GM23338 (cell line): ENCODE data around the gene KRTAP23-1. TPM values are rescaled to one million over a fixed set of nuclear protein-coding genes. Genes with fewer than 3 reads are reported as not detected.

Experiments
- CREB1 ChIP-seq: fragments of 250-450 bp; sonication (Bioruptor Pico); IDR thresholded peaks from 2 replicates; pipeline ENCODE4 v1.5.0; 2020; ENCODE audit warnings: low read depth, mild to moderate bottlenecking, moderate library complexity
- ETS1 ChIP-seq: IDR thresholded peaks from 2 replicates; pipeline ENCODE4 v1.6.1; 2016; ENCODE audit warnings: antibody characterized with exemption
- EZH2 ChIP-seq: fragments of 200-600 bp; sonication (generic); IDR thresholded peaks from one replicate; pipeline ENCODE4 v1.8.0; 2017; ENCODE audit warnings: antibody characterized with exemption, mild to moderate bottlenecking, low read depth; ENCODE audit not compliant: unreplicated experiment
- EZH2phosphoT487 ChIP-seq: fragments of 200-600 bp; sonication (generic); IDR thresholded peaks from one replicate; pipeline ENCODE4 v1.8.1; 2018; ENCODE audit warnings: antibody characterized with exemption; ENCODE audit not compliant: unreplicated experiment
- JUNB ChIP-seq: IDR thresholded peaks from one replicate; pipeline ENCODE4 v1.6.1; 2016; ENCODE audit warnings: antibody characterized with exemption; ENCODE audit not compliant: unreplicated experiment
- NANOG ChIP-seq: IDR thresholded peaks from 2 replicates; pipeline ENCODE4 v1.6.1; 2016; ENCODE audit warnings: antibody characterized with exemption, borderline replicate concordance
- POLR2AphosphoS5 ChIP-seq: IDR thresholded peaks from 2 replicates; pipeline ENCODE4 v1.6.1; 2016; ENCODE audit warnings: antibody characterized with exemption, low read depth
- STAT1 ChIP-seq: IDR thresholded peaks from one replicate; pipeline ENCODE4 v1.6.1; 2016; ENCODE audit warnings: antibody characterized with exemption; ENCODE audit not compliant: unreplicated experiment
- ZNF114 ChIP-seq: fragments of 250-450 bp; sonication (Bioruptor Pico); IDR thresholded peaks from 2 replicates; pipeline ENCODE4 v1.5.0; 2020; ENCODE audit warnings: mild to moderate bottlenecking, moderate library complexity
- ZNF331 ChIP-seq: fragments of 250-450 bp; sonication (Bioruptor Pico); IDR thresholded peaks from 2 replicates; pipeline ENCODE4 v1.5.0; 2020; ENCODE audit warnings: low read depth, mild to moderate bottlenecking, moderate library complexity
- ZNF462 ChIP-seq: fragments of 250-450 bp; sonication (Bioruptor Pico); IDR thresholded peaks from 2 replicates; pipeline ENCODE4 v1.5.0; 2020; ENCODE audit warnings: mild to moderate bottlenecking, moderate library complexity
- polyA plus RNA-seq: library from polyadenylated mRNA; unstranded; fragments of >200 nt; fragmentation: Nextera tagmentation; extraction: Ambion mirVana; gene quantifications from 2 replicates; pipeline ENCODE4 v1.2.1, GENCODE V29; 2016
- total RNA-seq: library from RNA; depleted of rRNA; stranded (reverse); fragments of >200 nt; shearing (Covaris generic); gene quantifications from 2 replicates; pipeline ENCODE4 v1.2.3, GENCODE V29; 2014
- TF ChIP-seq, protein P1 (sequence below): IDR thresholded peaks from one replicate; pipeline ENCODE4 v1.6.1; 2018; ENCODE audit warnings: antibody characterized with exemption; ENCODE audit not compliant: unreplicated experiment

The KRTAP23-1 gene
- total and polyA plus RNA-seq, 2 experiments from 2014 or later = not detected

DNA sequence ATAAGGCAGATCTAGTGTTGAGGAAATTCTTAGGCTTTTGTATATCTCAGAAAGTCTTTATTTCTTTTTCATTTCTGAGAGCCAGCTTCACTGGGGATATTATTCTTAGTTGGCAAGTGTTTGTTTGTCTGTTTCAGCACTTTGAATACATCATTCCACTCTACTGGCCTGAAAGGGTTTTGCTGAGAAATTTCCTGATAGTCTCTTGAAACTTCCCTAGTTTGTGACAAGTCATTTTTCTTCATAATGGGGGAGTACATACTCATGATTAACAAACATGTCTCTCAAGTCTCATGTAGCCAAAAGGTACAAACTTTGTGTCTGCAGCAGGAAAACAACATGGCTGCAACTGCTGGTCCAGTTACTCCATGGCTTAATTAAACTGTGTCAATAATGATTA is 22.0 kb downstream of the KRTAP23-1 start (continued):
- TF ChIP-seq ZNF462 (CRISPR knock-in tag) (no peak), EZH2 (no peak), ZNF114 (CRISPR knock-in tag) (no peak), ETS1 (no peak), POLR2AphosphoS5 (no peak), NANOG (no peak), STAT1 (no peak), JUNB (no peak), ZNF331 (CRISPR knock-in tag) (no peak), CREB1 (no peak), EZH2phosphoT487 (no peak)
- TF ChIP-seq, protein P1, sequence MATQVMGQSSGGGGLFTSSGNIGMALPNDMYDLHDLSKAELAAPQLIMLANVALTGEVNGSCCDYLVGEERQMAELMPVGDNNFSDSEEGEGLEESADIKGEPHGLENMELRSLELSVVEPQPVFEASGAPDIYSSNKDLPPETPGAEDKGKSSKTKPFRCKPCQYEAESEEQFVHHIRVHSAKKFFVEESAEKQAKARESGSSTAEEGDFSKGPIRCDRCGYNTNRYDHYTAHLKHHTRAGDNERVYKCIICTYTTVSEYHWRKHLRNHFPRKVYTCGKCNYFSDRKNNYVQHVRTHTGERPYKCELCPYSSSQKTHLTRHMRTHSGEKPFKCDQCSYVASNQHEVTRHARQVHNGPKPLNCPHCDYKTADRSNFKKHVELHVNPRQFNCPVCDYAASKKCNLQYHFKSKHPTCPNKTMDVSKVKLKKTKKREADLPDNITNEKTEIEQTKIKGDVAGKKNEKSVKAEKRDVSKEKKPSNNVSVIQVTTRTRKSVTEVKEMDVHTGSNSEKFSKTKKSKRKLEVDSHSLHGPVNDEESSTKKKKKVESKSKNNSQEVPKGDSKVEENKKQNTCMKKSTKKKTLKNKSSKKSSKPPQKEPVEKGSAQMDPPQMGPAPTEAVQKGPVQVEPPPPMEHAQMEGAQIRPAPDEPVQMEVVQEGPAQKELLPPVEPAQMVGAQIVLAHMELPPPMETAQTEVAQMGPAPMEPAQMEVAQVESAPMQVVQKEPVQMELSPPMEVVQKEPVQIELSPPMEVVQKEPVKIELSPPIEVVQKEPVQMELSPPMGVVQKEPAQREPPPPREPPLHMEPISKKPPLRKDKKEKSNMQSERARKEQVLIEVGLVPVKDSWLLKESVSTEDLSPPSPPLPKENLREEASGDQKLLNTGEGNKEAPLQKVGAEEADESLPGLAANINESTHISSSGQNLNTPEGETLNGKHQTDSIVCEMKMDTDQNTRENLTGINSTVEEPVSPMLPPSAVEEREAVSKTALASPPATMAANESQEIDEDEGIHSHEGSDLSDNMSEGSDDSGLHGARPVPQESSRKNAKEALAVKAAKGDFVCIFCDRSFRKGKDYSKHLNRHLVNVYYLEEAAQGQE = no peak
